Immature natural killer cell (primary cell): ENCODE data around the gene PERM1. TPM values are rescaled to one million over a fixed set of nuclear protein-coding genes. Genes with fewer than 3 reads are reported as not detected.
"Not testable (repeated sequence)": the region's sequence is repeated elsewhere in the genome, so short reads cannot be mapped to it uniquely, and the experiment has no call there.

Experiments used
- DNase-seq, 3 donors: peaks; one replicate each; pipeline ENCODE4 v3.0.0; 2022; ENCODE audit warnings: mixed read lengths in 1 of 3
- H3K27ac Mint-ChIP-seq, 6 donors: one replicate each; pipeline ENCODE4 v1.8.0; 2020; ENCODE audit warnings: mixed read lengths in 6 of 6, mild to moderate bottlenecking in 5 of 6, inconsistent platforms in 4 of 6, moderate library complexity in 3 of 6
- H3K27me3 Mint-ChIP-seq, 3 donors: one replicate each; pipeline ENCODE4 v1.8.0; 2020 to 2021; ENCODE audit warnings: low read depth in 3 of 3, mild to moderate bottlenecking in 3 of 3, mixed read lengths in 3 of 3, moderate library complexity in 3 of 3, inconsistent platforms in 1 of 3
- H3K36me3 Mint-ChIP-seq, 3 donors: one replicate each; pipeline ENCODE4 v1.8.0; 2020; ENCODE audit warnings: mixed read lengths in 3 of 3, inconsistent platforms in 2 of 3, mild to moderate bottlenecking in 2 of 3
- H3K4me1 Mint-ChIP-seq, 2 donors: one replicate each; pipeline ENCODE4 v1.8.0; 2020; ENCODE audit warnings: inconsistent platforms in 2 of 2, mild to moderate bottlenecking in 2 of 2, mixed read lengths in 2 of 2, moderate library complexity in 1 of 2
- H3K4me3 Mint-ChIP-seq, 5 donors: one replicate each; pipeline ENCODE4 v1.8.0; 2020; ENCODE audit warnings: mild to moderate bottlenecking in 5 of 5, mixed read lengths in 5 of 5, inconsistent platforms in 3 of 5, moderate library complexity in 3 of 5
- H3K9me3 Mint-ChIP-seq, 6 donors: one replicate each; pipeline ENCODE4 v1.8.0; 2020; ENCODE audit warnings: mild to moderate bottlenecking in 6 of 6, mixed read lengths in 6 of 6, inconsistent platforms in 4 of 6, moderate library complexity in 3 of 6
- polyA plus RNA-seq, 3 donors: library from polyadenylated mRNA; unstranded; fragments of 300-500 nt; fragmentation: Illumina TruSeq; gene quantifications; one replicate each; pipeline ENCODE4 v1.2.3, GENCODE V29; 2021

Gene PERM1
- polyA plus RNA-seq, 3 donors from 2014 or later: not detected

DNA sequence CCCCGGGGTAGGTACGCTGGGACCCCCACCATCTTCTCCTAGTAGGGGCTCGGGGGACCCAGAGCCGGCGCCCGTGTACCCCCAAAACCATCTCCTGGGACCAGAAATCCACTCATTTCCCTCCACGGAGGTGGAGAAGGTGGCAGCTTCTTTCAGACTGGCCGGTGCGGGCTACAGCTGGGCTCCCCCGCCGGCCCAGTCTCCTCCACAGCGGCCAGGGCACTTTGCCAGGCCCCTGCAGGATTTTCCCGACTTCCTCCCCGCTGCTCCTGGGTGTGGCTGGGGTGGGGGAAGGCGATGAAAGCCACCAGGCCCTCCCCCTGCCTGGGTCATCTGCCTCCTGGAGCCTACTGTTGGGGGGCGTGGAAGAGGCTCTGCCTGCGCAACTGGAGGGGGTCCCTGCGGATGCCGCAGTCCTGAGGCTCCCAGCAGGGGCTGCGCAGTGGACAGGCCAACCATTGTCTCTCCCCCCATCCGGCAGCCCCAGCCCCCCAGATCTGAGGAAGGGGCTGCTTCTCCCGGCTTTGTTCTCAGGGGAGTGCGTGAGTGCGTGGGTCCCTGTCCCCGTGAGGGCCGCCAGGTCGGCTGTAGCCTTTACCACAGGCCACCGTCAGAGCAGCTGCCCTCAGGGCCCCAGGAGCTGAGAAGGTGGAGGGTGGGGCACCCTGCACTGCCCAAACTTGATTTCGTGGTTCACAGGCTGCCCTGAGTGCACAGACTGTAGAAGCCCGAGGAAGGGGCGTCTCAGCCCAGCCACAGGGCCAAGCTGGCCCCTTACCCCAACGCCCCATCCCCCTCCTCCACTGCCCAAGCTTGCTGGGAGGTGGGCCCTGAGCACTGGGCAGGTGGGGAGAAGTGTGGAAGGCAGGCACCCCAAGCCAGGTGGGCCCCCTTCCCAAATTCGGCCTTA is 39.4 kb upstream of the PERM1 start:
- peak overlapping the region in 3 of 5 donors; percentile 32 to 64 (median 42) for H3K4me3 Mint-ChIP-seq
- H3K27ac Mint-ChIP-seq: no peak overlapping the region
- peaks cover 0 to 4% (median 0%) of the 10 kb centered on the region in 3 donors for H3K36me3 Mint-ChIP-seq
- no peaks in the 10 kb centered on the region for H3K9me3 Mint-ChIP-seq
- H3K4me1 Mint-ChIP-seq: peaks cover 11 to 18% of the 10 kb centered on the region in 2 donors
- H3K27me3 Mint-ChIP-seq: peaks cover 0 to 7% (median 4%) of the 10 kb centered on the region in 3 donors
- no peak for DNase-seq

DNA sequence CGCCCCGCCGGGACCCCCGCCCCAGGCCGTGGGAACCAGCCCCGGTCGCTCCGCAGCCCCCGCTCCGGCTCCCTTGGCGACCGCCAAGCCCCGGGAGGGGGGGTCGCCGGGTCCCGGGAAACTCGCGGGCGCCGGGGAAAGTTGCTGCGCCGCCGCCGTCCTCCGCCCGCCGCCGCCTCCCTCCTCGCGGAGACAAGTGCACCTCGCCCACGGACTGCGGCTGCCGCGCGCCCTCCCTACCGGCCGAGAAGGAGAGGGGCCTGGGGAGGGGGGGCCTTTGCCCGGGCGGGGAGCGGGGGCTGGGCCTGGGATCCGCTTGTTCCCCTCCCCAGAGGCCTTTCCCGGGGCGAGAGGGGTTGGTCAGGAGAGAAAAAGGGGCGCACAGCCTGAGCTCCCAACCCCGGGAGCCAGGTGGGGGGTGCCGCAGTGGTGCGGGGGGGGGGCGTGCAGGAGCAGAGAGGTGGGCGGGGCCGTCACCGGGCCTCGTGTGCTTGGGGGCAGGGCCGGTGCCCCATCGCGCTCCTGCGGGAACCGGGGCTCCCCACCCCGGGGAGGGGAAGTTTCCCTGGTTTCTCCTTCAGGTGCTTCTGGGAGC is 38.6 kb upstream of the PERM1 start:
- no peak overlapping the region for H3K4me3 Mint-ChIP-seq
- H3K9me3 Mint-ChIP-seq: no peaks in the 10 kb centered on the region
- DNase-seq: no peak
- peaks cover 11 to 18% of the 10 kb centered on the region in 2 donors for H3K4me1 Mint-ChIP-seq
- H3K27me3 Mint-ChIP-seq: peaks cover 2 to 7% (median 4%) of the 10 kb centered on the region in 3 donors
- no peak overlapping the region for H3K27ac Mint-ChIP-seq
- peaks cover 0 to 4% (median 0%) of the 10 kb centered on the region in 3 donors for H3K36me3 Mint-ChIP-seq

- Mint-ChIP-seq H3K27me3 (peaks cover 2 to 7% (median 4%) of the 10 kb centered on the region in 3 donors), H3K9me3 (no peaks in the 10 kb centered on the region), H3K27ac (peak within 1 kb of the TSS in 1 of 6 donors; percentile 68), H3K4me3 (peak within 1 kb of the TSS; percentile 40 to 69 (median 55)), H3K4me1 (peaks cover 11 to 18% of the 10 kb centered on the region in 2 donors), H3K36me3 (peaks cover 0 to 4% (median 0%) of the 10 kb centered on the region in 3 donors)
- peak in 1 of 3 donors; percentile 34 for DNase-seq
These were observed 38.1 kb upstream of the PERM1 start, which contains the start of gene AGRN for GRCh38 chr1:1020000-1020404. Gene AGRN, plus strand, starts transcription at chr1:1020120. Its CDS starts 53 bp downstream, at chr1:1020173.

GRCh38 chr1:1019122-1019999 is 37.5 kb upstream of the PERM1 start:
- H3K4me3 Mint-ChIP-seq: peak overlapping the region; percentile 40 to 69 (median 55)
- DNase-seq: peak; percentile 78 to 82 (median 80)
- H3K27ac Mint-ChIP-seq: peak overlapping the region in 1 of 6 donors; percentile 68
- peaks cover 15 to 20% of the 10 kb centered on the region in 2 donors for H3K4me1 Mint-ChIP-seq
- peaks cover 2 to 7% (median 4%) of the 10 kb centered on the region in 3 donors for H3K27me3 Mint-ChIP-seq
- H3K9me3 Mint-ChIP-seq: no peaks in the 10 kb centered on the region
- H3K36me3 Mint-ChIP-seq: peaks cover 0 to 4% (median 0%) of the 10 kb centered on the region in 3 donors

- H3K27ac Mint-ChIP-seq, DNase-seq, H3K4me3 Mint-ChIP-seq, H3K36me3 Mint-ChIP-seq, H3K9me3 Mint-ChIP-seq: not testable (repeated sequence)
- Mint-ChIP-seq H3K4me1 (peaks cover 25 to 27% of the 10 kb centered on the region in 2 donors), H3K27me3 (peaks cover 4 to 10% (median 6%) of the 10 kb centered on the region in 3 donors)
These were observed 36.4 kb upstream of the PERM1 start for GRCh38 chr1:1018321-1018685.

GRCh38 chr1:1017397-1018320 is 35.8 kb upstream of the PERM1 start:
- Mint-ChIP-seq H3K27ac (peak overlapping the region in 4 of 6 donors; percentile 20 to 55 (median 46)), H3K4me1 (peaks cover 30 to 32% of the 10 kb centered on the region in 2 donors), H3K27me3 (peaks cover 4 to 13% (median 8%) of the 10 kb centered on the region in 3 donors), H3K4me3 (peak overlapping the region in 3 of 5 donors; percentile 33 to 61 (median 55))
- not testable (repeated sequence) for H3K36me3 Mint-ChIP-seq, H3K9me3 Mint-ChIP-seq, DNase-seq

DNA sequence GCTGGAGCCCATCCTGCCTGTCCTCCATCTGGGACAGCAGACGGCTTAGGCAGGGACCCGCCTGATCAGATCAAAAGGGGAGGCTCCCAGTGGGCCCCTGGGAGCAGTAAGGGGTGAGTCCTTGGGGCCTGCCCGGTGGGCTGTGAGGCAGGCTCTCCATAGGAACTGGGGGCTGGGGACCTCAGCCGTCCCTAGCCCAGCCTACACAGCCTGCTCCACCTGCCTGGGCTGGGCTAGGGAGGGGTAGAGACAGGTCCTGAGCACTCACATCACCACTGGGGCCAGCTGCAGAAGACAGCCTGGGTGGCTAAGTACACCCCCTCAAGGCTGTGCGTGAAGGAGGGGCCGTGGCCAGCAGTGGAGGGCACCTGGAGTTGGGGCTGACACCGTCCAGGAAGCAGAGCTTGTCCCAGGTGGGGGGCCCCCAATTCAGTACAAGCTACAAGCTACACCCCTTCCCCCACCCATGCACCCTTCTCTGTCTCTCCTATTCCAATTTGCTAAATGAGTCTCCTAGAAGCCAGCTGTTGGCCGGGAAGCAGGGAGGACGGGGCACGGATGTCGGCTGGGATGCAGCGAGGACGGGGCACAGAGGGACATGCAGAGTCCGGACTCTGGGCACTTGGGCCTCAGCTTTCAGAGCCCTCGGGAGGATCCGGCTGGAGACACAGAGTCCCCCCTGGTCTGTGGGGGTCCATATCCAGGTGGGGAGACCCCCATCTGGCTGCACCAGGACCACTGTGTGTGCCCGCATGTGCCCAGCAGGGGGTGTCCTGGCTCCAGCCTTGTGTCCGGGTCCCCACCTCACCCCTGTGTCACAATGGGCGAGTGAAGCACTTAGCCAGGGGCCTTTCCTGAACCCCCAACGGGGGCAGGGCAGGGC is 33.1 kb upstream of the PERM1 start:
- H3K4me1 Mint-ChIP-seq: peaks cover 34 to 35% of the 10 kb centered on the region in 2 donors

GRCh38 chr1:1013922-1014648 is 32.2 kb upstream of the PERM1 start:
- H3K36me3 Mint-ChIP-seq: peaks cover 0 to 4% (median 0%) of the 10 kb centered on the region in 3 donors
- H3K4me3 Mint-ChIP-seq: peak overlapping the region; percentile 92 to 98 (median 95)
- H3K27me3 Mint-ChIP-seq: peaks cover 0 to 16% (median 8%) of the 10 kb centered on the region in 3 donors
- DNase-seq: no peak
- peaks cover 37 to 38% of the 10 kb centered on the region in 2 donors for H3K4me1 Mint-ChIP-seq
- peak overlapping the region; percentile 94 to 99 (median 98) for H3K27ac Mint-ChIP-seq
- no peaks in the 10 kb centered on the region for H3K9me3 Mint-ChIP-seq

More for the DNA sequence above, 33.1 kb upstream of the PERM1 start:
- peak overlapping the region in 4 of 5 donors; percentile 94 to 98 (median 96) for H3K4me3 Mint-ChIP-seq
- H3K27ac Mint-ChIP-seq: peak overlapping the region; percentile 57 to 99 (median 97)
- DNase-seq: no peak
- H3K9me3 Mint-ChIP-seq: no peaks in the 10 kb centered on the region
- H3K36me3 Mint-ChIP-seq: peaks cover 0 to 4% (median 0%) of the 10 kb centered on the region in 3 donors
- peaks cover 0 to 14% (median 8%) of the 10 kb centered on the region in 3 donors for H3K27me3 Mint-ChIP-seq

DNA sequence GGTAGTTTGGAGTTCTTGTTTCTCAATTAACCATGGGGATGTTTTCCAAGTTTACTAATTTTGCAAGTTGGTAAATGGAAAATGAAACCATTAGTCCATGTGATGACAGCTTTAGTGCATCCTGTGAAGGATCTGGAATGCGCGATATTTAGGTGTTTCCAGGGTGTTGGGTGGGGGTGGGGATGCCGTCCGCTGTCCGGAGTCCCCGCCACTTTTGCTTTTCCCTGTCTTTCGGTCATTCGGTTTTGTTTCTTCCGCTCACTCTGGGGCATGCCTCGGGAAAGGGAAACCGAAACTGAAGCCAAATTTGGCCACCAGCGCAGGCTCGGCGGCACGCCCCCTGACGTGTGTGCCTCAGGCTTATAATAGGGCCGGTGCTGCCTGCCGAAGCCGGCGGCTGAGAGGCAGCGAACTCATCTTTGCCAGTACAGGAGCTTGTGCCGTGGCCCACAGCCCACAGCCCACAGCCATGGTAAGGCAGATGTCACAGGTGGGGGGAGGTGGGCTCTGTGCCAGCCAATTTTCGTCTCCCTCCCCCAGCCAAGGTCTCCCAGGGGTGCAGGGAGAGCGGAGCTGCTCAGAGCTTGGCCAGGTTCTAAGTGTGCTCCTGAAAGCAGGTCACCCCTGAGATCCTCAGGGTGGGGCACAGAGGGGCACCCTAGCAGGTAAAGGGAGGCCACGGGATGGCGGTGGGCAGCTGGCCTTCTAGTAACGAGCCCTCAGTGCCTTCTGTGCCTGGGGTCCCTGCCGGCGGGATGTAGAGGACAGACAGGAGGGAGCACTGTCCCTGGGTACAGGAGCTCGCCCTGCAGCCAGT is 31.4 kb upstream of the PERM1 start, which contains the start of gene ISG15:
TSS of gene ISG15 (plus strand) at position 393 of the 817 bp plus-strand sequence. CDS start at position 470, 77 bp downstream.
- Mint-ChIP-seq H3K9me3 (no peaks in the 10 kb centered on the region), H3K27me3 (peaks cover 0 to 16% (median 8%) of the 10 kb centered on the region in 3 donors), H3K27ac (peak within 1 kb of the TSS; percentile 94 to 99 (median 98)), H3K4me3 (peak within 1 kb of the TSS; percentile 92 to 98 (median 95)), H3K36me3 (peaks cover 0 to 4% (median 0%) of the 10 kb centered on the region in 3 donors), H3K4me1 (peaks cover 39 to 43% of the 10 kb centered on the region in 2 donors)
- DNase-seq: peak; percentile 87 to 90 (median 89)

- Mint-ChIP-seq H3K27ac (peak overlapping the region; percentile 94 to 99 (median 98)), H3K27me3 (peaks cover 0 to 16% (median 8%) of the 10 kb centered on the region in 3 donors), H3K4me1 (peaks cover 43% of the 10 kb centered on the region in 2 donors), H3K4me3 (peak overlapping the region; percentile 92 to 98 (median 95))
- not testable (repeated sequence) for H3K36me3 Mint-ChIP-seq, H3K9me3 Mint-ChIP-seq, DNase-seq
These were observed 30.8 kb upstream of the PERM1 start for GRCh38 chr1:1012736-1013104.
